WTC11 (cell line): ENCODE results near the gene CNPY1. TPM values are rescaled to one million over a fixed set of nuclear protein-coding genes. Genes with fewer than 3 reads are reported as not detected.

Experiments used
- ATAC-seq: fragments of 200-7000 bp; cut with Tn5 transposase; 2 replicates; pipeline ENCODE4 v1.10.0; 2021; ENCODE audit warnings: mild to moderate bottlenecking, moderate library complexity
- CTCF ChIA-PET: fragments of 300-600 bp; sonication (Branson Sonifier 250); formaldehyde crosslinking; loops from one replicate; lab custom pipeline; 2021; ENCODE audit warnings: antibody characterized with exemption; lab: Charles Lee
- POLR2A ChIA-PET: fragments of 350-600 bp; sonication (Branson Sonifier 250); formaldehyde crosslinking; loops from one replicate; lab custom pipeline; 2021; ENCODE audit warnings: antibody characterized with exemption; lab: Charles Lee
- DNase-seq: peaks from one replicate; pipeline ENCODE4 v3.0.0; 2021; ENCODE audit warnings: low spot score
- H3K27ac Mint-ChIP-seq: 2 replicates; pipeline ENCODE4 v1.8.0; 2021; ENCODE audit warnings: mixed read lengths
- H3K27me3 Mint-ChIP-seq: 2 replicates; pipeline ENCODE4 v1.8.0; 2021; ENCODE audit warnings: low read depth, mild to moderate bottlenecking, moderate library complexity, mixed read lengths
- H3K36me3 Mint-ChIP-seq: 2 replicates; pipeline ENCODE4 v1.8.0; 2021; ENCODE audit warnings: mixed read lengths
- H3K4me1 Mint-ChIP-seq: 2 replicates; pipeline ENCODE4 v1.8.0; 2022; ENCODE audit warnings: mixed read lengths
- H3K4me3 Mint-ChIP-seq: 2 replicates; pipeline ENCODE4 v1.8.0; 2021; ENCODE audit warnings: mild to moderate bottlenecking, moderate library complexity, mixed read lengths
- H3K9me3 Mint-ChIP-seq: 2 replicates; pipeline ENCODE4 v1.8.0; 2021; ENCODE audit warnings: mixed read lengths
- ARID4B ChIP-seq: sonication (generic); formaldehyde crosslinking; IDR thresholded peaks from 2 replicates; pipeline ENCODE4 v1.8.0; 2023; ENCODE audit warnings: missing genetic modification reagents, mild to moderate bottlenecking, borderline replicate concordance
- CREB1 ChIP-seq: sonication (generic); formaldehyde crosslinking; IDR thresholded peaks from 2 replicates; pipeline ENCODE4 v1.8.0; 2023; ENCODE audit warnings: mild to moderate bottlenecking, missing genetic modification reagents
- CREM ChIP-seq: sonication (generic); formaldehyde crosslinking; IDR thresholded peaks from 2 replicates; pipeline ENCODE4 v1.8.1; 2022; ENCODE audit warnings: mild to moderate bottlenecking, missing genetic modification reagents, moderate library complexity
- TEAD4 ChIP-seq: sonication (generic); formaldehyde crosslinking; IDR thresholded peaks from 2 replicates; pipeline ENCODE4 v1.8.0; 2022; ENCODE audit warnings: mild to moderate bottlenecking, missing genetic modification reagents
- TP53 ChIP-seq: sonication (generic); formaldehyde crosslinking; IDR thresholded peaks from 2 replicates; pipeline ENCODE4 v1.8.1; 2023; ENCODE audit warnings: mild to moderate bottlenecking, missing genetic modification reagents
- ZNF281 ChIP-seq: sonication (generic); formaldehyde crosslinking; IDR thresholded peaks from 2 replicates; pipeline ENCODE4 v1.8.0; 2023; ENCODE audit warnings: mild to moderate bottlenecking, missing genetic modification reagents
- total RNA-seq: library from RNA; stranded (reverse); gene quantifications from 3 replicates; pipeline ENCODE4 v1.2.3, GENCODE V29; 2021
- TF ChIP-seq, protein P1 (sequence below): fragments of 250-450 bp; sonication (Bioruptor Pico); IDR thresholded peaks from 2 replicates; pipeline ENCODE4 v1.9.0; 2021; ENCODE audit warnings: mild to moderate bottlenecking
- TF ChIP-seq, protein P2 (sequence below): fragments of 250-450 bp; sonication (Bioruptor Pico); conservative IDR thresholded peaks from 2 replicates; pipeline ENCODE4 v1.9.0; 2021; ENCODE audit warnings: mild to moderate bottlenecking
- TF ChIP-seq, protein P3 (sequence below): sonication (generic); formaldehyde crosslinking; IDR thresholded peaks from 2 replicates; pipeline ENCODE4 v1.8.1; 2023; ENCODE audit warnings: mild to moderate bottlenecking, moderate library complexity, missing genetic modification reagents

Gene CNPY1
- total RNA-seq, 1 experiment from 2014 or later: 0.09 TPM

- CTCF ChIA-PET: no interaction called here
- peak overlapping the region; percentile 31; the same call in 1 of the 2 replicates for H3K4me3 Mint-ChIP-seq
- no peaks in the 10 kb centered on the region for H3K36me3 Mint-ChIP-seq
- DNase-seq: no peak
- POLR2A ChIA-PET: no interaction called here
- H3K9me3 Mint-ChIP-seq: no peaks in the 10 kb centered on the region
- peak; percentile 1; the same call in 1 of the 2 replicates for ATAC-seq
- H3K27me3 Mint-ChIP-seq: peaks cover 96% of the 10 kb centered on the region
- no peak overlapping the region for H3K27ac Mint-ChIP-seq
- peaks cover 29% of the 10 kb centered on the region for H3K4me1 Mint-ChIP-seq
- TF ChIP-seq CREM (CRISPR knock-in tag) (no peak), ARID4B (CRISPR knock-in tag) (no peak), ZNF281 (no peak), CREB1 (CRISPR knock-in tag) (no peak), TP53 (CRISPR knock-in tag) (no peak), TEAD4 (CRISPR knock-in tag) (no peak)
- TF ChIP-seq, protein P1, sequence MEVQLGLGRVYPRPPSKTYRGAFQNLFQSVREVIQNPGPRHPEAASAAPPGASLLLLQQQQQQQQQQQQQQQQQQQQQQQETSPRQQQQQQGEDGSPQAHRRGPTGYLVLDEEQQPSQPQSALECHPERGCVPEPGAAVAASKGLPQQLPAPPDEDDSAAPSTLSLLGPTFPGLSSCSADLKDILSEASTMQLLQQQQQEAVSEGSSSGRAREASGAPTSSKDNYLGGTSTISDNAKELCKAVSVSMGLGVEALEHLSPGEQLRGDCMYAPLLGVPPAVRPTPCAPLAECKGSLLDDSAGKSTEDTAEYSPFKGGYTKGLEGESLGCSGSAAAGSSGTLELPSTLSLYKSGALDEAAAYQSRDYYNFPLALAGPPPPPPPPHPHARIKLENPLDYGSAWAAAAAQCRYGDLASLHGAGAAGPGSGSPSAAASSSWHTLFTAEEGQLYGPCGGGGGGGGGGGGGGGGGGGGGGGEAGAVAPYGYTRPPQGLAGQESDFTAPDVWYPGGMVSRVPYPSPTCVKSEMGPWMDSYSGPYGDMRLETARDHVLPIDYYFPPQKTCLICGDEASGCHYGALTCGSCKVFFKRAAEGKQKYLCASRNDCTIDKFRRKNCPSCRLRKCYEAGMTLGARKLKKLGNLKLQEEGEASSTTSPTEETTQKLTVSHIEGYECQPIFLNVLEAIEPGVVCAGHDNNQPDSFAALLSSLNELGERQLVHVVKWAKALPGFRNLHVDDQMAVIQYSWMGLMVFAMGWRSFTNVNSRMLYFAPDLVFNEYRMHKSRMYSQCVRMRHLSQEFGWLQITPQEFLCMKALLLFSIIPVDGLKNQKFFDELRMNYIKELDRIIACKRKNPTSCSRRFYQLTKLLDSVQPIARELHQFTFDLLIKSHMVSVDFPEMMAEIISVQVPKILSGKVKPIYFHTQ (CRISPR knock-in tag): no peak
- TF ChIP-seq, protein P2, sequence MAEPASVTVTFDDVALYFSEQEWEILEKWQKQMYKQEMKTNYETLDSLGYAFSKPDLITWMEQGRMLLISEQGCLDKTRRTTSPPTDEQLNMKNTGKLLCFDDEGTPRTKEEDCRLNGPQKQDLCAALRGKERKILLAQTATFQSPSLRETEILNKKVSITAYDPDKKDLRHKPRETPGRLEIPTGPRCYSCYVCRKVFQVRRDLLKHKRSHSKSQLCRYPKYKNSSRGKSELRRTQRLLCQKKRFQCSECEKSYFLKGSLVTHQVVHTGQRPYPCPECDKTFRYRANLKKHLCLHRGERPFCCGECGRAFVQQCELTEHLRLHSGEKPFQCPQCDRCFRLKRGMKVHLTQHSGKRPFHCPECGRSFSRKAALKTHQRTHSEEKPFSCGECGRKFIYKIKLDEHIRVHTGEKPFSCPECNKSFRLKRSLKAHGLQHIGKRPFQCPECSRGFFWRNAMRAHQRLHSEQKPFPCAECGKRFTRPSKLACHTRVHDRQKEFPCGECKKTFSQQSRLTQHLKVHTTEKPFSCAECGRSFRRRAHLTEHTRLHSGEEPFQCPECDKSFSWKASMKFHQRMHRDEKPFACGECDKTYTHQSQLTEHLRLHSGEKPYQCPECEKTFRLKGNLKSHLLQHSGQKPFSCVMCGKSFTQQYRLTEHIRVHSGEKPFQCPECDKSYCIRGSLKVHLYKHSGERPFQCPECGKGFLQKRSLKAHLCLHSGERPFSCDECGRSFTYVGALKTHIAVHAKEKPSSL (CRISPR knock-in tag): no peak
- TF ChIP-seq, protein P3, sequence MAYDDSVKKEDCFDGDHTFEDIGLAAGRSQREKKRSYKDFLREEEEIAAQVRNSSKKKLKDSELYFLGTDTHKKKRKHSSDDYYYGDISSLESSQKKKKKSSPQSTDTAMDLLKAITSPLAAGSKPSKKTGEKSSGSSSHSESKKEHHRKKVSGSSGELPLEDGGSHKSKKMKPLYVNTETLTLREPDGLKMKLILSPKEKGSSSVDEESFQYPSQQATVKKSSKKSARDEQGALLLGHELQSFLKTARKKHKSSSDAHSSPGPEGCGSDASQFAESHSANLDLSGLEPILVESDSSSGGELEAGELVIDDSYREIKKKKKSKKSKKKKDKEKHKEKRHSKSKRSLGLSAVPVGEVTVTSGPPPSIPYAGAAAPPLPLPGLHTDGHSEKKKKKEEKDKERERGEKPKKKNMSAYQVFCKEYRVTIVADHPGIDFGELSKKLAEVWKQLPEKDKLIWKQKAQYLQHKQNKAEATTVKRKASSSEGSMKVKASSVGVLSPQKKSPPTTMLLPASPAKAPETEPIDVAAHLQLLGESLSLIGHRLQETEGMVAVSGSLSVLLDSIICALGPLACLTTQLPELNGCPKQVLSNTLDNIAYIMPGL (CRISPR knock-in tag): no peak
Observed at GRCh38 chr7:155457544-155458110, 88.7 kb downstream of the CNPY1 start.
